Measurements from ENCODE around the gene OSBPL8.

- no peak for TF ChIP-seq YY1 (IDR thresholded peaks at IDR 0.05; ENCODE audit: insufficient read depth, insufficient read length)
- TF ChIP-seq SUZ12 (IDR thresholded peaks at IDR 0.05; ENCODE audit: extremely low read depth, insufficient read depth, insufficient read length) = no peak
- TF ChIP-seq ZNF274 (IDR thresholded peaks at IDR 0.05; ENCODE audit: low read depth, low read length) = no peak
Observed at GRCh38 chr12:76549131-76549530, 10.4 kb downstream of the OSBPL8 start.
